GM04504 (cell line): ENCODE measurements around the gene ATRNL1.

Source experiments
- DNase-seq: peaks from one replicate; pipeline ENCODE4 v3.0.0-alpha.2; 2012; ENCODE audit warnings: low read depth

ATRNL1 gene, protein sequence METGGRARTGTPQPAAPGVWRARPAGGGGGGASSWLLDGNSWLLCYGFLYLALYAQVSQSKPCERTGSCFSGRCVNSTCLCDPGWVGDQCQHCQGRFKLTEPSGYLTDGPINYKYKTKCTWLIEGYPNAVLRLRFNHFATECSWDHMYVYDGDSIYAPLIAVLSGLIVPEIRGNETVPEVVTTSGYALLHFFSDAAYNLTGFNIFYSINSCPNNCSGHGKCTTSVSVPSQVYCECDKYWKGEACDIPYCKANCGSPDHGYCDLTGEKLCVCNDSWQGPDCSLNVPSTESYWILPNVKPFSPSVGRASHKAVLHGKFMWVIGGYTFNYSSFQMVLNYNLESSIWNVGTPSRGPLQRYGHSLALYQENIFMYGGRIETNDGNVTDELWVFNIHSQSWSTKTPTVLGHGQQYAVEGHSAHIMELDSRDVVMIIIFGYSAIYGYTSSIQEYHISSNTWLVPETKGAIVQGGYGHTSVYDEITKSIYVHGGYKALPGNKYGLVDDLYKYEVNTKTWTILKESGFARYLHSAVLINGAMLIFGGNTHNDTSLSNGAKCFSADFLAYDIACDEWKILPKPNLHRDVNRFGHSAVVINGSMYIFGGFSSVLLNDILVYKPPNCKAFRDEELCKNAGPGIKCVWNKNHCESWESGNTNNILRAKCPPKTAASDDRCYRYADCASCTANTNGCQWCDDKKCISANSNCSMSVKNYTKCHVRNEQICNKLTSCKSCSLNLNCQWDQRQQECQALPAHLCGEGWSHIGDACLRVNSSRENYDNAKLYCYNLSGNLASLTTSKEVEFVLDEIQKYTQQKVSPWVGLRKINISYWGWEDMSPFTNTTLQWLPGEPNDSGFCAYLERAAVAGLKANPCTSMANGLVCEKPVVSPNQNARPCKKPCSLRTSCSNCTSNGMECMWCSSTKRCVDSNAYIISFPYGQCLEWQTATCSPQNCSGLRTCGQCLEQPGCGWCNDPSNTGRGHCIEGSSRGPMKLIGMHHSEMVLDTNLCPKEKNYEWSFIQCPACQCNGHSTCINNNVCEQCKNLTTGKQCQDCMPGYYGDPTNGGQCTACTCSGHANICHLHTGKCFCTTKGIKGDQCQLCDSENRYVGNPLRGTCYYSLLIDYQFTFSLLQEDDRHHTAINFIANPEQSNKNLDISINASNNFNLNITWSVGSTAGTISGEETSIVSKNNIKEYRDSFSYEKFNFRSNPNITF (N-terminal part only)

DNA sequence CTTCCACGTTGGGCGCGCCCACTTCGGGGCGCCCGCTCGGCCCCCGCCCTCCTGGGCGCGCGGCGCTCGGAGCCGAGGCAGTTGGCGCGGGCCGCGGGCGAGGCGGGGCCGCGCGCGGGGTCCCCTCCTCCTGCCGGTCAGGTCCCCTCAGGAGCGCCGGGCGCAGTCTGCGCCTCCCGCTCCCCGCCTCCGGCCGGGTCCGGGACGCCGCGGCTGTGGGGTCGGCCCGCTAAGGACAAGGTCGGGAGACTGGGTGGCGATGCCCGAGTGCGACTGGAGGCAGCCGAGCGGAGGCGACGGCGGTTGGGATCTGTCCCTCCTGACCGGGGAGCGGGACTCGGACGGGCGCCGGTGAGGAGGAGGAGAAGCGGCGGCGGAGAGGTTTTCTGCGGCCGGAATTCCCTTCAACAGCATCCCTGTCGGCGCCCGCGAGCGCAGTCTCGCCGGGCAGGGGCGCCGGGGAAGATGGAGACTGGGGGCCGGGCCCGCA lies at the start of gene ATRNL1:
Gene ATRNL1 (plus strand): TSS at position 80 of the 490 bp plus-strand sequence. CDS start 386 bp downstream, at position 466.
- no peak for DNase-seq

DNA sequence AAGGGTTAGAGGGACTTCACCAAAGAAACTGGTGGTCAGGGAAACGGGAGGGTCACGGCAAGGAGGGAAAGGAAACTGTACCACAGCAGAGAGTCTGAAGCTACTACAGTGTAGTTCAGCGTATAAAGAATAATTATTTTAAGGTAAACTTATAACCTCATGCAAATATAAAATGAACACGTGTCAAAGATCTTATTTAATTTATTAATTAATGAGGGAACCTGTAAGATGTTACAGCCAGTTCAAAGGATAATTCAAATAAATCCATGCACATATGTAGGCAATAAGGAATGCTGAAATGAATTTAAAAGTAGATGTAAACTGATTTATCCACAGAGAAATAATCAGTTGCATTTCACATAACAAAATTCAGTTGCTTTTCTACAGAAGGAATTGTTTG lies 49.4 kb upstream of the ATRNL1 start:
- DNase-seq, result no peak

DNA sequence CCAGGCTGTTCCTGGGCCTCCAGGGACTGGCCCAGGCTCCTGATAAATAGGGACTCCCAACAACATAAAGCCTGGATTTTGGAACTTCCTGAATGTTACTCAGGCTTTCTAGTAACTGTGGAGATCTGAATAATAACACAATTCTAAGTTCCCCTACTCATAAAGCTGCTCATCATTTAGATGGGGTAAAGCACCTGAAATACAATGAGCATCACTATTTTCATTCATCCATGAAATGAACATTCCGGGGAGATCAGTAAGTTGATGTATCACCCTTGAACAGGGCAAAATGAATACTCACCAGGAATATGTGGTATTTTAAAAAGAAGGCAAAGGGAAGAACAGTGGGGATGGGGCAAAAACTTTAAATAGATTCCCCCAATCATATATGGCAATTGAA lies 48.3 kb upstream of the ATRNL1 start:
- DNase-seq, result no peak

DNA sequence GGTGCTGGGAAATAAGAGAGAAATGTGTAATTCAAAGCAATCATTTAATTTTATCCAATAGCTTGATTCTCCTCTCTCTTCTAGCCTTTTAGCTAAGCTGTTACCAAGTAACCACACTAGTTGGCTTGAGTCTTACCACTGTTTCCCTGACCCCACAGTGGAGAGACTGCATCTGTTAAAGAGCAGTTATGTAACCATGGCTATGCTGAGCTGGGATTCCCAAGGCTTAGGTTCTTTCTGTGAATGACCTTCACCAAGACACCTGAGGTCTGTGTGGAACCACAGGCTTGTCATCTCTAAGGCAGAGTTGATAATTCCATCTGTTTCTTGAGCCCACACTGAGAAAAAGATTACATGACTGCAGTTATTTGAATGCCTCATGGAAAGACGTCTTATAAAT lies 47.7 kb upstream of the ATRNL1 start:
- DNase-seq, result no peak

DNA sequence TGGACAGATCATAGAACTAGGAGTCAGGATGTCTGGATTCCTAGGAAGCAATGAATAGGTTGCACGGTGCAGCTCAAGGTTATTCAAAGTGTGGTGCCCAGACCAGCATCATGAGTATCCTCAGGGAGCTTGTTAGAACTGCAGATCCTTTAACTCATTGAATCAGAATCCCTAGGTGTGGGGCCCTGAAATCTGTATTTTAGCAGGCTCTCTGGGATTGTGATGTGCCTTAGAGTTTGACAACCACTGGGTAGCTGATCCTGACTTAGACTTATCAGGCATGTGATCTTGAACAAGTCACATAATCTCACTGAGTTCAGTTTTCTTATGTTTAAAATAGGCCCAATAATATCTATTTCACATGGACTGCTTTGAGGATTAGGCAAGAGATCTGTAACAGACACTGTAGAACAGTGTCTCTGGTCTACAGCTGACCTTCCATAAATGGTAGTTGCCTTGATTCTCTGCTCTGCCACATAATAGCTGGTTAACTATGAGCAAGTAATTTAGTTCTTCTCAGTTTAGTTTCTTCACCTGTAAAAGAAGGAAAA lies 46.4 kb upstream of the ATRNL1 start:
- no peak for DNase-seq

DNA sequence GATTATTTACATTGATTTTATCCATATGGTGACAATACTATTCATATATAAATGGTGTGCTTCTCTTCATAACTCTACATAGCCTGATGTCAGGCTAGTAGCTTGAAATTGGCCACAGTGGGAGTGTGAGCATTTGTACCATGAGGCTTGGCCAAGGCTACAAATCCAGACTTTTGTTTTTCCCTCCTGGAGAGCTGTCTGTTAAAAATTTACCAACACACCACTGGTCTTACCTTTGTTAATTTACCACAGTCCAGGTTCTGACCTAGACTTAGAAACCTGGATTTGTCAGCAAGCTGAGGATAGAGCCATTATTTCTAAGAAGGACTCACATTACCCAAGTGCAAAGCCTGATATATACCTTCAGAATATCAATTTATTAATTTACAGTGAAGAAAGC lies 45.5 kb upstream of the ATRNL1 start:
- no peak for DNase-seq

DNA sequence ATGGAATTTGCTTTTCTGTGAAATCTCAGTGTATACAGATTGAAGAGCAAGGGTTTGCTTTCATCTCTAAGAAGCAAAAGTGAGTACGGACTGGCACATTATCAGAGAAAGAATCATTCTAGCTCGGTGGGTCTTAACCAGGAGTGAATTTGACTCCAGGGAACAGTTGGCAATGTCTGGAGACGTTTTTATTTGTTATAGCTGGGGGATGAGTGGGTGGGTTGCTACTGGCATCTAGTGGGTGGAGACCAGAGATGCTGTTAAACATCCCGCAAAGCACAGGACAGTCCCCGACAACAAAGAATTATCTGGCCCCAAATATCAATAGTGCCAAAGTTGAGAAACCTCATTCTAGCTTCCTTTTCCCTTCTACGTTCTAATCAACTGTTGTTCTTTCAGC lies 43.8 kb upstream of the ATRNL1 start:
- DNase-seq, result no peak

DNA sequence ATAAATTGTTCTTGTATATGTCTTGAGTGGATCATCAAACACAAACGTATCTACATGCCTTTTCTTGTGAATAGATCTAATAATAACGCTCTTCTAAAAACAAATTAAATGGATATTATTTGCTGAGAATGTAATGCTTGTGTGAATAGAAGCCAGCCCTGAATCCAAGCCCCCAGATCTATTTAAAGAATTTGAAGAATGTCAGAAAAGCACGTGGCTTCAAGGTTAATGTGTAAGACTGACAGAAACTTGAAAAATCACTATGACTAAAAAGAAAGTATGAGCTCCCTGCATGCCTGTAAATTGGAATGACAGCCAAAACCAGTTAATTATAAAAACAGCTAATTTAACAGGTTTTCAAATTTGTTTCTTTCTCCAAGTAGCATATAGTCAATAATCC lies 43.2 kb upstream of the ATRNL1 start:
- DNase-seq, result no peak

DNA sequence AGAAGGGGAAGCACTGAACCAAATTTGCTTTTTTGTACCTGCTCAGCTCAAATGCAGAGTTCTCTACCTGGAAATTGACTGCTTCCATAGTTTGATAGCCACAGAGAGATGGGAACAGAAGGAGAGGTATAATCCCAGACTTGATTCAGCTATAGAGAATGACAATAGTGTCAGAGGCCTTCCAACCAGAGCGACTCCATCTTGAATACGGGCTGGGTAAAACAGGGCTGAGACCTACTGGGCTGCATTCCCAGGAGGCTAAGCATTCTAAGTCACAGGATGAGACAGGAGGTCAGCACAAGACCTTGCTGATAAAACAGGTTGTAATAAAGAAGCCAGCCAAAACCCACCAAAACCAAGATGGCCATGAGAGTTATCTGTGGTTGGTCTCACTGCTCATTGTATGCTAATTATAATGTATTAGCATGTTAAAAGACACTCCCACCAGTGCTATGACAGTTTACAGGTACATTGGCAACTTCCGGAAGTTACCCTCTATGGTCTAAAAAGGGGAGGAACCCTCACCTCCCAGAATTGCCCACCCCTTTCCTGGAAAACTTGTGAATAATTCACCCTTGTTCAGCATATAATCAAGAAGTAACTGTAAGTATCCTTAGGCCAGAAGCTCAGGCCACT lies 42.7 kb upstream of the ATRNL1 start:
- DNase-seq, result no peak

DNA sequence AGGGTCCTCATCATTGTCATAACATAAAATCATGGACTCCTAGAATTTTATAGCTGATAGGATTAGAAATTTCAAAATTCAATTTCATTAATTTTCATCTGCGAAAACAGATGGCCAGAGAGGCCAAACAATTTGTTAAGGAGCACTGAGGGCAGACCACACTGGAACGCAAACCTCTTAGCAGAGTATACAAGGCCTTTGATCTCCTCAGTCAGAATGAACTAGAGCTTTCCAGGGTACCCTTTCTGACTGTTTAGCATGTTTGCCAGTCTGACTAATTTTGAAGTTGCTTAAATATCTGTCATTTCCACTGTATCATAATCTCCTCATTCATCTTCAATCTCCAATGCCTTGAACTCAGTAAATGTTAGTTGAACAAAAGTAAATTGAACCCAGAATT lies 41.9 kb upstream of the ATRNL1 start:
- DNase-seq, result no peak

DNA sequence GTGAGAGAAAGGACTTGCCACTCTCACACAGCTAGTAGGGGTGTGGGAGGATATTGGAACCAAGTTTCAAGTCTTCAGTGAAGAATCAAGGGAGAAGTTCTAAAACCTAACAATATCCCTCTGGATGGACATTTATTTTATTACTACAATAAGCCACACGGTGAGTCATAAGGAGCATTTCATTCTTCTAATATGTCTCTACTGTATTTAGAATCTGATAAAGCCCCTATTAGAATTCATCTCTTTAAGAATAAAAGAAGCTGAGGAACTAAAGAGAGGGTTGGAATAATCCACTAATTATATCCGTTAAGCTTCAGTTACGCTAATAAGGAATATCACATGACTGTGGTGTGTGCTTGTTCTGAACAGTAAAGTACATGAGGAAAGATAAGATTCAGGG lies 40.9 kb upstream of the ATRNL1 start:
- no peak for DNase-seq

DNA sequence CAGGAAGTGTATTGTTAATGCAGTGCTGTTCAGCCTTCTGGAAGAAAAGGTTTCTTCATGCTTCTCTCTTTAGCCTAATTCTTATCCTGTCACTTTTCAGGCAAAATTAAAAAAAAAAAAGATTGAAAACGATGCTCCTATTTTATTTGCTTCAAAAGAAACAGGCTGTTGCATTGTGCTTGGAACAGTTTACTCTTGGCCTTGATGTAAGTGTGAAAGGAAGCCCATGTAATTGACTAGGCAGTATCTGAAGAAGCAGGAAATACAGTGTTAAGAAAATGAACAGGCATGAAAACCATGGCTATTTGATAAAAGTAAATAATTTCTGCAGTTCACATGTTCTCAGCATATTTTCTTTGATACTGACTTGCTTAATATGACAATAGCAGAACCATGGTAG lies 40.4 kb upstream of the ATRNL1 start:
- no peak for DNase-seq

DNA sequence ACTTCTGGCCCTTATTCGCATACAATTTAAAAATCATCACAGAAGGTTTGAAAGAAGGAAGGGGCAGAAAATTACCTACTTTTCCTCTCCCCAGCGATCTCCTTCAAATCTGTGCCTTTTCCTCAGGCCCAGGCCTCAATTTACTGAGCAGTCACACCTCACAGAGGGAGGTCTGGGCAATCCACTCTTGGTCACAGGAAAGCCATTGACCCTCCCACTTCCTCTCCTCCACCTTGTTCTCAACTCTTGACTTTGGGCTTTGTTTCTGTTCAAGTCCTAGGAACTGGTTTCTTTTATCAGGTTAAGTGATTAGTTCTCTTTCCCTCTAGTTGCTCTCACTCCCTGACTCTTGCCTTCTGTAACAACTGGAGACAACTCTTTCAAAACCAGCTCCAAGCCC lies 37.0 kb upstream of the ATRNL1 start:
- no peak for DNase-seq

DNA sequence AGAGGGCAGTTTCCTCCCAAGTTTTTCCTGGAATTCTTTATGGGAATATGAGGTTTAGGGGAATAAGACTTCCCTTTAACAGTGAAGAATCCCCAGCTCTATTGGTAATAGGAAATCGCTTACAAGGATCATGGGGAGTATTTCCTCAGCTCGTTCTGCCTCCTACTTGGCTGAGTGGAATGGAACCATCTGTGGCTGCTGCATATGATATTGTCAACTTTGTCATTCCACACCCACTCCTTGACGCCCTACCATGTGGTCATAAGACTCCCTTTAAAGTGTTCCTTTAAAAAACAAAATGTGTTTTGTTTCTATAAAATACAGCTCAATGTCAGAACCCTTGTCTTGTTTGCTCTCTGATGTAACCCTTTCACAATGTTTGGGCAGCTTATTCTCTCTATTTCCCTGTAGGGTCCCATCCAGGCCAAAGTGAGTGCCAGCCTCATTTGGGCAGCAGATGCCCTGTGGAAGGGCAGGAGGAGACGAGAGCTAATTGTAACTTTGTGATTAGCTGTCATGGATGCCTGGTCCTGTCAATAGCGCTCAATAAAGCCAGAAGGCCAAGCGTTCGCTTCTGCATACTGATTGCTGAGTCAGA lies 33.8 kb upstream of the ATRNL1 start:
- no peak for DNase-seq

DNA sequence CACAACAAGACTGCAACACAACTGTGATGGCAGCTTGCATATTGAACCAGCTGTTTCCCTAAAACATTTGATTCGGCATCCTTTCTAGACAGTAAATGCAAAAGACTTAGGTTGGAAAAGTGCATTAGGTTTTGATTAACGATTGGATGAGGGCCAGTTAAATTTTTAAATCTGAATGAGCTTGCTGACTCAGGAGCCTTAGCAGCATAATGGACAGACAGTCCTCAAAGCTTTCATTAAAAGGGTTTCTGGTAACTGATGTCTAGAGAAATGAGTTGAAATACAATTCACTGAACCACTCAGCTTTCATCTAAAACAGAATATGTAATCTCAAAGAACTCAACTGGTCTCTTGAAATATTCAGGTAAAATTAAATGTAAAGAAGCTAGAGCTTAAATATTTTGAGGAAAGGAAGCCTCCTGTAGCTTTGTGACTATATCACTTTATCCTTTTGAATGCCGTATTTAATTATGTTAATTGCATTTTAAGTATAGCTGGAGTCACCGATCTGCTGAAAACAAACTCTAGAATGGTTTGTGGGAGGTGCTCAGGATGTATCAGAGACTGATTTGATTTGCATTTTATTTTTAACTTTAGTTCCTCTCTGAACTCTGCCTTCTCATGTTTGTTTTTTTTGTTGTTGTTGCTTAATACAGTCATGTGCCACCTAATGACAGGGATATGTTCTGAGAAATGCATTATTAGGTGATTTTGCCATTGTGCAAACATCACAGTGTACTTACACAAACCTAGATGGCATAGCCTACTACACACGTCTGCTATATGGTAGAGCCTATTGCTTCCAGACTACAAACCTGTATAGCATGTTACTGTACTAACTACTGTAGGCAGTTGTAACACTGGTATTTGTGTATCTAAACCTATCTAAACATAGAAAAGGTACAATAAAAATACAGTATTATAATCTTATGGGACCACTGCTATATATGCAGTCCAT lies 29.2 kb upstream of the ATRNL1 start:
- DNase-seq, result no peak

DNA sequence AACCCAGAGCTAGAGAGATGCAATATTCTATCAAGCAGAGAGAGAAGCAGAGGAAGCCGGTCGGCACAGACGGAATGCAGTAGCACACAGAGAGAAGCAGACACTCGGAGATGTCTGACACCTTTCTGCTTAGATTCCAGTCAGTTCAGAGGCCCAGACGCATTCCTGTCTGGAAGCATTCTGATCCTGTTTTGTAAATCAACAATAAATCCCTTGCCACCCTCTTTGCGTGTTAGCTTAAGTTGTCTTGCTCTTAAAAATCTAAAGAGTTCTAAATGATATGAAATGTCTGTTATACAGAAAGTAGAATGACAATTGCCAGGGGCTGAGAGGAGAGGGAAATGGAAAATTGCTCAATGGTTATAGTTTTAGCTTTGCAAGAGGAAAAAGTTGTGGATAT lies 27.4 kb upstream of the ATRNL1 start:
- no peak for DNase-seq

DNA sequence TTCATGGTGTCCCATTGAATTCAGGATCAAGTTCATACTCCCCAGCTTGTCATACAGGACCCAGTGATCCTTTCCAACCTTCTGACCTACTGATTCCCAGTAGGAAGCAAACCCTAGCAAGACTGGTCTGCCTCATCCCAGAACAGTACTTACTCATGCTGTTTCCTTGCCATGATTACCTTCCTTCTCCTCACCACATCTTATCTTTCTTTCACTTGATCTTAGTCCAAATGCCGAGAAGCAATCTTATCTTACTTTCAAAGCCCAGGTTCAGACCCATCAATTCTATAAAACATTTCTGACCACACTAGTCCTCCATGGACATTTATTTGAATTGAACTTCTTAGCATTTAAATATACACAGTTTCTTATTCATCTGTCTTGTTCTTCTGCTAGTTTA lies 26.6 kb upstream of the ATRNL1 start:
- DNase-seq, result no peak

DNA sequence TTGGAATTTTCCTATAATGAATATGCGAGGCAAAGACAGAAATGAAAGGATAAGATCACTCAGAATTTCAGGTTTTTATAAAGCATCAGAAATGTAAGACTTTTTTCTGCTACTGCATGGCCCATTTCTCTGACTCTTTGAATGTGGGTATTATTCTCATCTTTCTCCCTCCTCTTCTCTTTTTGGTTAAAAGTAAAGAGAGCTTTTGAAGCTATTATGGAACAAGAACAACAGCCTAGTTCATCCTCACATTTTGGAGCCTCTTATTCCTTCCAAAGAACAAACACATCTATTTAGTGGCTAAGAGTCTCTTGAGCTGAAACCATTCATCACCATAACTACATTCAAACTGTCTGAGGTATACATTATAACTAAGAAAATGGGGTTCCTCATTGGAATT lies 19.4 kb upstream of the ATRNL1 start:
- no peak for DNase-seq

DNA sequence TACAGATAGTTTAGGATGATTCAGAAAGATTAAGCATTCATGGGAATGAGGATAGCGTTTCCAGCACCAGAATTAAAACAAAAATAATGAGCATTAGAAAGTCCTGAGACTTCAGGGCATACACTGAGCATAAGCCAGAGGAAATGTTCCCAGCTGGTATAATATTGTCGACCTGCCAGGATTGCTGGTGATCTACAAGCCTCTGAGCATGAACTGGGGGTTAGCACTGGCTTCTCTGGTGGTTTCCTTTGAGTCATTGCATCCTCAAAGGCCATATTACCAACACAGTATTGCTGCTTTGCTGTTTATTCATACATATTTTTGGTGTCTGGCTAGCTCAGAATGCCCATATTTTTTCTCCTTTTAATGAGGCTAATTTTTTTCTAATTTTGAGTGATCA lies 10.7 kb upstream of the ATRNL1 start:
- DNase-seq, result peak; percentile 8

DNA sequence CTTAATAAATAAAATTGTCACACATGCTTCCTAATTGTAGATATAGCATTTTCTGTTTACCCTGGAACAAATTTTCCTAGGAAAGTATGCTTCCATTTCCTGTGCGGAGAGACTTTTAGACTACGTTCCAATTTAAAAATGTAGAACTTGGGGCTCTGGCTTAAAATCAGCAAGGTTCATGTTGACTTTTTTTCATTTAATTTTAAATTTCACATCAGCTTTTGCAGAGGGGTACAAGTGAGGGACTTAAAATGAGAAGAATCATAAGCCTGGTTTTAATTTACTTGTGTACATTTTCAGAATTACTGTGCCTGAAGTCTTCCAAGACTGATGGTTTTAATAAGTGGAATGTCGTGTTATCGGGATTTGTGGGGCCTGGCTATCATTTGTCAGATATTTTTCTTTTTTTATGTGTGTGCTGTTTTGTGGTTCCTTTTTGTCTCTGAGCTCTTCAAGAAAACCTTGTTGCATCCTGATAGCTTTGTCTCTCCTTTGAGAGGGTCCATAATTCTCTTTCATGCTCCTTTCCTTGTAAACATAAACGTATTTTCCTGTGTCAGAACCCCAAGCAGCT lies 8.8 kb upstream of the ATRNL1 start:
- no peak for DNase-seq
